NCI-H2107 treated with DMSO at 0.1 percent for 48 hours (cell line): Measurements from ENCODE around the gene GRID1.

ENCODE experiments used
- DNase-seq: peaks from one replicate; lab custom pipeline; 2025; ENCODE audit not compliant: unreplicated experiment; lab: John Stamatoyannopoulos, UW

The GRID1 gene

GRCh38 chr10:85594239-85594638, 772.4 kb downstream of the GRID1 start:
- no peak for DNase-seq

- no peak for DNase-seq
Observed at GRCh38 chr10:85593226-85593772, 773.3 kb downstream of the GRID1 start.

GRCh38 chr10:85581371-85581770, 785.2 kb downstream of the GRID1 start:
- DNase-seq: no peak

GRCh38 chr10:85580585-85580984, 786.0 kb downstream of the GRID1 start:
- DNase-seq: no peak

GRCh38 chr10:85578860-85579259, 787.7 kb downstream of the GRID1 start:
- no peak for DNase-seq

GRCh38 chr10:85575441-85575840, 791.2 kb downstream of the GRID1 start:
- no peak for DNase-seq

- no peak for DNase-seq
Observed at GRCh38 chr10:85570871-85571270, 795.7 kb downstream of the GRID1 start.

- DNase-seq: no peak
Observed at GRCh38 chr10:85565381-85565780, 801.2 kb downstream of the GRID1 start.

GRCh38 chr10:85558533-85558932, 808.1 kb downstream of the GRID1 start:
- DNase-seq: no peak

- DNase-seq: no peak
Observed at GRCh38 chr10:85557706-85558105, 808.9 kb downstream of the GRID1 start.

- no peak for DNase-seq
Observed at GRCh38 chr10:85557077-85557476, 809.5 kb downstream of the GRID1 start.
